SW 1271 (cell line): ENCODE results near the gene PYGB.
A peak's percentile ranks its signal among the peaks of the same experiment; 100 is the strongest.

Experiments
- DNase-seq, 2 experiments: peaks; one replicate each; lab custom pipeline; 2025; lab: John Stamatoyannopoulos, UW

PYGB gene

DNA sequence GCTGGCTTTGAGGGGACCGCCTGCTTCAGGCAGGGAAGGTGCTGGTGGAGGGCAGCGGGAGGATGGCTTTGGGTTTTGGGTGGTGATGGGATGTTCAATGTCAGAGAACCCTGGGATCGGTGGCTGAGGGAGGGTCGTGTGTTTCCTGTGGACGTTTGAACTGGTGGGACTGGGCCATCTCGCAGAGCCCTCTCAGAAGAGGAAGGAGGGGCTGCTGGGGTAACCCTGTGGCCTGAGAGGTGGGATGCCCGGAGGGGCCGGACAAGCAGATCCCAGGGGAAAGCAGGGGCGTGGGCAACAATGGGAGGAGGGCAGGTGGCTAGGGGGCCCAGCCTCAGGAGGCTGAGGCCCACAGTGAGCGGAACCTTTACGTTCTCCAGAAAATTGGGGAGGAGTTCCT lies 34.9 kb downstream of the PYGB start:
- DNase-seq, result no peak

- no peak for DNase-seq
Measured at GRCh38 chr20:25283221-25283951, 35.5 kb downstream of the PYGB start.

DNA sequence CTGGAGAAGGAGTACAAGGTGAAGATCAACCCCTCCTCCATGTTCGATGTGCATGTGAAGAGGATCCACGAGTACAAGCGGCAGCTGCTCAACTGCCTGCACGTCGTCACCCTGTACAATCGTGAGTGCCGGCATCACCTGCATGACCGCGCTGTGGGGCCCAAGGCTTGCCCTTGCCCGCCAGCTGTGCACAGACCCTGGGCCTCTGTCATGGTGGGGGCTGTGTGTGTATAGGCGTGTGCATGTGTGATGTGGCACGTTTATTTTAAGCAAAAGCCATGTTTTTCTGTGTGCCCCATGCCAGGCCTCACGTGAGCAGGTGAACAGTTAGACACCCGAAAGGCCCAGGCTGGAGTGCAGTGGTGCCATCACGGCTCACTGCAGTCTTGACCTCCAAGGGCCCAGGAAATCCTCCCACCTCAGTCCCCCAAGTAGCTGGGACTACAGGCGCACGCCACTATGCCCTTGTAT lies 36.3 kb downstream of the PYGB start:
- DNase-seq, result no peak

DNA sequence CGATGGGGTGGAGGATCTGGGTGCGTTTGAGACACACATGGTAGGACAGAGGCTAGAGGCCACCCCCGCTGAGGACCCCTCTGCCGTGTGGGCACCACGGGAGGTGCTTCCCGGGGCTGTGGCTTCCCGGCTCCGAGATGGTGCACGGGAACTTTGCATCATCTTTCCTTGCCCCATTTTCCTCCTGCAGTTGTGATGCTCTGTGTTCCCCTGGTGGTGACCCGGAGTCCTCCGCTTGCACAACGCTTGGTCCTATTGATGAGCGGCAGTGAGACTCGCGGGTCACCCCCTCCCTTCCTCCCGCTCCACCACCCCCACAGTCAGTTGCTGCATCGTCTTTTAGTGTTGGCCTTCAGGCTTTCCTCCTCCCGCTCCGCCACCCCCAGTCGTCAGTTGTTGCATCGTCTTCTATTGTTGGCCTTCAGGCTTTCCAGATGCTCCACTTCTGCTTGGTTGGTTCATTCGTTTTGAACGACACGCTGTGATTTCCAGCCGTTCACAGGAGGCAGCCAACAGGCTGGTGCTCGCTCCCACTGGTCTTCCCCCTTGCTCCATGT lies 37.3 kb downstream of the PYGB start:
- no peak for DNase-seq

DNA sequence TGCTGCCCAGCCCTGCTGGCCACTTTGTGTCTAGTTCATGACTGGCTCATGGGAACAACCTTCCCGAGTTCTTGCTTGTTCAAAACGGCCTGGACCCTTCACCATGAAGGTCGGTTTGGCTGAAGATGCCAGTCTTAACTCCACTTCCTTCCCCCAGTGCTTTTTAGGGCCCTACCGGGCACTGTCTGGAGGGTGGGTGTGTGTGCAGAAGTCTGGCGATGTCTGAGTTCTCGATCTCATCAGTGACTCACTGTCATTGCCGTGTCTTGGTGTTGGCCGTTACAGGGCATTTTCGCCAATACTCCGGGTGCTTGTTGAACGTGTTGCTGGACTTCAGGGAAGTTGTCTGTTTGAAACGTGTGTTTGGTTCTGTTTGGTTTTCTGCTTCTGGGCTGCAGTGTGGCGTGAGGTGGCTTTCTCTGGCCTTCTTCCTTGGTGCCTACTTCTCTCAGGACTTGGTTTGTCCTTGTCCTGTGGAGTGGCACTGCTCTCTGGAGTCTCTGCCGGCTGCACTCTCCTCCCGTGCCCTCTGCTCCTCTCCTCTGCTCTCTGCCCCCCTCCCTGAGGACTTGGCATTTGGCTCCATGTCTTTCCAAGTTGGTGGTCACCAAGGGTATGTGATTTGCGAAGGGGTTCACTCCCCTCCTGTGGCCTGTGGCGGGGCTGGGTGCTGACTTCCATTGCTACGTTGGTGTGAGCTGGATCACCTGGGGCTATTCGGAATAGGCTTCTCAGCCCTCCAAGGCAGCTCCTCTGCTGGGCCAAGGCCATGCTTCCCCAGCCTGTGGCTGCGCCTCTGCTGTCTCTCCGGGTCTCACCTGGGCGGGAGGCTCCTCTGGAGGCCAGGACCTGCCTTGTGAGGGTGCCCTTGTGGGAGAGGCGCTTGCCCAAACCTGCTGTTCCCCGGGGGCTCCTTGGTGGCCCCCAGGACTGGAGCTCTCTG lies 38.2 kb downstream of the PYGB start:
- no peak for DNase-seq

DNA sequence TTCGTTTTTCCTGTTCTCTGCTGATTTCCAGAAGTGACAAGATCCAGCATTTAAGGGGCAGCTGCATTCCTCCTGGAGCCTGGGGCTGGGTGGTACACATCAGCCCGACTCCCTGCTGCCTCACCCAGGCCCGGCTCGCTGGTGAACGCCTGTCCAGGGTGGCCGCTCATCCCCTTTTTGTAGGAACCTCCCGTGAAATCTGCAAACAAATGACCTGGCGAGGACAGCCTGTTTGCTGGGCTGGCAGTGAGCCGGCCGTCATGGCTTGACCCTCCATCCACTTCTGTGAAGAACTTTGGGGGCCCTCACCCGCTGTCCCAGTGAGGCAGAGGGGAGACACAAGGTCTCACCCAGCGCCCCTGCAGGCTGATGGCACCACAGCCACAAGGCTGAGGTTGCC lies 39.0 kb downstream of the PYGB start:
- no peak for DNase-seq

DNA sequence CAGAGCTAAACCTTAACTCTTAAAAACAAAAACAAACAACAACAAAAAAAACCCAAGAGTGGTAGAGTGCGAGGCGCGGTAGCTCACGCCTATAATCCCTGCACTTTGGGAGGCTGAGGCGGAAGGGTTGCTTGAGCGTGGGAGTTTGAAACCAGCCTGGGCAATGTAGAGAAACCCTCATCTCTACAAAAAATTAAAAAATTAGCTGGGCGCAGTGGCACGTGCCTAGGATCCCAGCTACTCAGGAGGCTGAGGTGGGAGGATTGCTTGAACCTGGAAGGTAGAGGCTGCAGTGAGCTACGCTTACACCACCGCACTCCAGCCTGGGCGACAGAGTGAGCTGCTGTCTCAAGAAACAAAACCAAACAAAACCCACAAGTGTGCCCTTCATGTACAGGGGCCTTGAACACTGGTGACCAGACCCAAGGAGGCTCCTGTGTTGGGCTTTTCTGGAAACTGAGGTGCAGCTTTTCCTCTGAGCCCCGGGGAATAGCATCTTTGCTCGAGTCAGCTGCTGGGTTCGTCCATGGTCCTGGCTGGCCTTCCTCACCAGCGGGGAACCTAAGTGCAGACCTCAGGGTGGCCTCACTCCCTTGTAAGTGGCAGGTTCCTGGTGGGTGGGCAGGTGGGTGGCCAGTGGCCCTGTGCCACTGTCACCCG lies 39.9 kb downstream of the PYGB start:
- DNase-seq, result no peak

DNA sequence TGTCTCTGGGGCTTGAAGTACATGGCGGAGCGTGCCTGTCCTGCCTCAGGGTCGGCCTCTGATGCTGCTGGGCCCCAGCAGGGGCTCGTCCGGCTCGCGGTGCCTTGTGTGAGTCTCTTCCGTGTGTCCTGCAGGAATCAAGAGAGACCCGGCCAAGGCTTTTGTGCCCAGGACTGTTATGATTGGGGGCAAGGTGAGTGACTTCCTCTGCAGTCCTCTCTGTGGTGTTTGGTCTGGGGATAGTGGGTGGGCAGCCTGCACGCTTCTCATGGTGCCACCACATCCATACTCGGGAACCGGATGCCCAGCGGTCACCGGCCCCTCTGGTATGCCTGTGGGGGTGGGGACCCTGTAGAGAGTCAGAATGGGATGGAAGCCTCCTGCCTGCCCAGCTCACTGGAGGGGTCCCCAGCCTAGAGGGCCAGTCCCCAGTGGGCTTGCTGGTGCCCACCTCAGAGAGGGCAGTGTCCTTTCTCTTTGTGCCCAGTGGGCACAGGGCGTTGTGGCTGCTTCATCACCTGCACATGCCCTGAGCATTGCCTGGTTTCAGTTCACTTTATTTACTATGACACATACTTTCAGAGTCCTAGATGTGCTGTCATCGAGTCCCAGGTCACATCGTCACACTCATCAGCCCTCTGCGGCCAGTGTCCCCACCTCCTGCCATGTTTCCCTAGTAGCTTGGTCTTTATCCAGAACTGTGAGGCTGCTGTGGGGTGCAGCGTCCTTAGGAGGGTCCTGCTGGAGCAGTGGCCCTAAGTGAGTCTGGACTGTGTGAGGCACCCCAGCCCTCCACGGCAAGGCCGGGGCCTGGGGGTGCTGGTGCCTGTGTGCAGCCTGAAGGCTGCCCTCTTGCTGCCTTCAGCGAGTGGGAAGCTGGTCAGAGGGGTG lies 40.7 kb downstream of the PYGB start:
- DNase-seq, result no peak

DNA sequence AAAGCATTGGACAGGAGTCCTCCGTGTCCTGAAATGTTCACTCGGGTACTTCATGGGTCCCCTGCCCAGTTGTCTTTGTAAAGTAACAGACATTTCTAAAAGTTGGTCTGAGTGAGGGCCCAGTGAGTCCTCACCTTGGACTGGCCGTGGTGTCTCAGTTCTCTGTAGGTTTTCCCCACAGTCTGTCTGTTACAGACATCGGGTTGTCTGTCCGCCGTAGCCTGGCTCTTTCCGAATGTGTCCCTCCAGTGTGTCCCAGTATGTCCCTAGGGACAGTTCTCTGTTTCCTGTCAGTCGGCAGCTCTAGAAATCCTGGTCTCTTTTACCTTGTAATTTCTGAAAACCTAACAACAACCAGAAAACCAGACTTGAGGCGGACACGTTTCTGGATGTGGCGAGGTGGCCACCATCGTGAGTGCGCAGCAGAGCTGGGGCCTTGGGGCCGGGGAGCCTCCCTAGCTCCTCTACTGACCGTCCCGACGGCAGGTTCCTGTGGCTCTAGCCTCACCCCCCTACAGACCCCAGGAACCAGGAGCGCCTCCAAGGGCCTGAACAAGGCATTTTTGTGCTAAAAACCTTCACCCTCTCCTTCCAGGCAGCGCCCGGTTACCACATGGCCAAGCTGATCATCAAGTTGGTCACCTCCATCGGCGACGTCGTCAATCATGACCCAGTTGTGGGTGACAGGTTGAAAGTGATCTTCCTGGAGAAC lies 42.2 kb downstream of the PYGB start:
- no peak for DNase-seq

DNA sequence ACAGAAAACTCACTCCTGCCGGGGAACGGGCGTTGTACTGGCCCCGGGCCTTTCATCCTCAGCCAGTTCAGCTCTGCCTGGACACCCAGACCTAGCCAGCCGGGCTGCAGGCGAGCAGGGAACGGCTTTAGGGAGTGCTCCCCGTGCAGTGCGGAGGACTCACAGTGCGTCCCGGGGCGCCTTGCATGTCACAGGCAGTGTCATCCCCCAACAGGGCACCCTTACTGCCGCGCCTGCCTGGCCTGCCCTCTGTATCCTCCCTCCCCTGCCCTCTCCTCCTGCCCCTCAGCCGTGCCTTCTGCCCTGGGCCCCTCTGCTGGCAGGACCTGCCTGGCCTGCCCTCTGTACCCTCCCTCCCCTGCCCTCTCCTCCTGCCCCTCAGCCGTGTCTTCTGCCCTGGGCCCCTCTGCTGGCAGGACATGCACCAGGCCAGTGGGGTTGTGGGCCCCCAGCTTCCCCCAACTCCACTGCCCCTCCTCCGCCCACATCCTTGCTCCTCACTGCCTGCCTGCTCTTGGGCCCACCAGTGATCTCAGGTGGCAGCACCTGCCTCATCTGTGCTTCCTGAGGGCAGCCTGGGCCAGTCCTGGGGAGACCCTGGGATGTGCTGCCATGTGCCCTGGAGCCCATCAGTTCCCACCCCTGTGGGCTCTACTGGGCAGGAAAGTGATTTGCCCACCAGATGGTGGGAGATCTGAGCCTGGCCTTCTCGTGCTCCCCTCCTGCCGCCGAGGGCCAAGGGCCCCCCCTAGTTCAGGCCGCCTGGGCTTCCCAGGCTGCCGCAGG lies 43.0 kb downstream of the PYGB start:
- no peak for DNase-seq

GRCh38 chr20:25291432-25292133 lies 43.7 kb downstream of the PYGB start:
- DNase-seq, result no peak

GRCh38 chr20:25292176-25292891 lies 44.4 kb downstream of the PYGB start:
- no peak for DNase-seq

DNA sequence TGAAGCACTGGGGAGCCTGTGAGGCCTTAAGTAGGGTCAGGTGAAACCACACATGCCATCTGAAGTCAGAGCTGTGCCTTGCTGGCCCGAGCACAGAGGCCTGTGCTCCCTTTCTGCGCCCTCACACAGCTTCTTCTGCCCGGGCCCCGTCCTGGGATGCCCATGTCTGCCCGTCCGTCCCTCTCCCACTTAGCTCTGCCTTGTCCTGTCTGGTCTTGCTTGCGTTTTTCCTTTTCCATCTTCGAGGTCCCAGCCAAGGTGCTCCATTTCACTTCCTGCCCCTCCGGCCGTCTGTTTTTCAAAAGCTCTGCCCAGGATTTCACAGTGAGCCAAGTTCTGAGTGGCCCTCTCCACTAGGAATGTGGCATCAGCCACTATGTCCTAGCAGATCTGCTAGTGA lies 45.6 kb downstream of the PYGB start:
- DNase-seq, result no peak

- DNase-seq, result no peak
Measured at GRCh38 chr20:25293910-25294458, 46.1 kb downstream of the PYGB start.

DNA sequence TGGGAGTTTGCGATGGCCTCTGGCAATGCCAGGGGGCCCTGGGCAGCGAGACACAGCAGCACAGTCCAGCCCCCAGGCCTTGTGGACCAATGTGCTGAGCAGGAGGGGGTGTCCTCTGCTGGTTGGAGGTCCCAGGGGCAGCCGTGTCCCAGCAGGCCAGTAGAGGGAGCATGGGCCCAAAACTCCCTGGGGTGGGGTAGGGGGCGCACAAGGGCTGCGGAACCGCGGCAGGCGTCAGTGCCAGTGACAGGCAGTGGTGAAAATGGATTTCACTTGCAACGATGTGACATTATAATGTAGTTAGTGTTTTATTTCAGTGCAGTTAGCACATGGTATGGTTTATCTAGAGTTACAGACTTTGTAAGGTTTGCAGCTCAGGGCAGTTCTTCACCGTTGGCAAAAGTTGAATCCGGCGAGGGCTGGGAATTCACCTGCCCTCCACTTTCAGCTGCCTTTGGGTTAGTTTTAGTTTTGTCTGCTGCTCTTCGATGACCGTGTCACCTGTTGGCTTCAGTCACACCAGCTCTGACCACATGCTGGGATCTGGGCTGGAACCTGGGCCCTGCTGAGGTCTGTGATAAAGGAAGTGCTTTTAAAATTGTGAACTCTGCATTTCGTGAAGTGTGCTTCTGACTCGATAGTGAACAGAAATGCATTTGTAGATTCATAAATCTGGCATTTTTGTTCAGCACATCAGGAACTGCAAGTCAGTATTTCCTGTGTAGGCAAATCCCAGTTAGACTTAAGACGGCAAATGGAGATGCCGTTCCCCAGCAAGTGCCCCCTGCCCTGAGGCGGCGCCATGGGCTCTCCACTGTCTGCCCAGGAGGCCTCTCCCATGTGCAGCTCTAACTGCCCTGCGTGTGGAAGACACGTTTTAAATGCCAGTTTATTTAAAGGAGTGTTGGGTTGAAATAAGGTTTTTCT lies 46.8 kb downstream of the PYGB start:
- peak in 1 of 2 experiments; percentile 46 for DNase-seq

GRCh38 chr20:25295386-25296093 lies 47.7 kb downstream of the PYGB start:
- DNase-seq, result no peak
